ENCODE results near the gene MAP3K1.
"Not testable (repeated sequence)": the region's sequence is repeated elsewhere in the genome, so short reads cannot be mapped to it uniquely, and the experiment has no call there.

MAP3K1 gene

GRCh38 chr5:56815658-56816545 is 553 bp downstream of the MAP3K1 start:
- peak in 1 of 2 donors; percentile 23 for DNase-seq (ENCODE audit: low read depth in 2 of 2)

DNA sequence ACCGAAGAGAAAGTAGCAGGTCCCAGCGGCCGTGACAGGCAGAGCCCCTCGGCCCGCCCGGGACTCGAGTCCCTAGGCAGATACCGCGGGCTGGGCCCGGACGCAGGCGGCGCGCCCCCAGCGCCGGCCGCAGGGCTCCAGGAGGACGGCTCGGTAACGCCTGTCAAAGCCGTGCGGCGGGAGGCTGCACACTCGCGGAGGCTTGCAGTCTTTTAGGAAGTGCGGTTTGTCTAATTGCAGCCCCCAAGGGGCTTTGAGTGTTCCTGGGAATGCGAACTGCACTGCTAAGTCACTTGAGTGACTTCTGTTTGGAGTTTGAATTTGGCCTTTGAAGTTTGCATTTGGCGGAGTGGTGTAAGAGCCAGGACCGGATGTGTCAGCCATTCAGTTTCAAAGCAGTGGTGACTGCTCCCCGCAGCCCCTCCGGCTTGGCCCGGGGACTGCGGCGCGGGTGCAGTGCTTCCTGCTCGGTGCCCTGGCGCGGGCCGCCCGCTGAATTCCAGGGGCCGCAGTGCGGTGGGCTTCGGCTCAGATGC is 1.3 kb downstream of the MAP3K1 start:
- peak; percentile 25 to 30 for DNase-seq (ENCODE audit: low read depth in 2 of 2)

DNA sequence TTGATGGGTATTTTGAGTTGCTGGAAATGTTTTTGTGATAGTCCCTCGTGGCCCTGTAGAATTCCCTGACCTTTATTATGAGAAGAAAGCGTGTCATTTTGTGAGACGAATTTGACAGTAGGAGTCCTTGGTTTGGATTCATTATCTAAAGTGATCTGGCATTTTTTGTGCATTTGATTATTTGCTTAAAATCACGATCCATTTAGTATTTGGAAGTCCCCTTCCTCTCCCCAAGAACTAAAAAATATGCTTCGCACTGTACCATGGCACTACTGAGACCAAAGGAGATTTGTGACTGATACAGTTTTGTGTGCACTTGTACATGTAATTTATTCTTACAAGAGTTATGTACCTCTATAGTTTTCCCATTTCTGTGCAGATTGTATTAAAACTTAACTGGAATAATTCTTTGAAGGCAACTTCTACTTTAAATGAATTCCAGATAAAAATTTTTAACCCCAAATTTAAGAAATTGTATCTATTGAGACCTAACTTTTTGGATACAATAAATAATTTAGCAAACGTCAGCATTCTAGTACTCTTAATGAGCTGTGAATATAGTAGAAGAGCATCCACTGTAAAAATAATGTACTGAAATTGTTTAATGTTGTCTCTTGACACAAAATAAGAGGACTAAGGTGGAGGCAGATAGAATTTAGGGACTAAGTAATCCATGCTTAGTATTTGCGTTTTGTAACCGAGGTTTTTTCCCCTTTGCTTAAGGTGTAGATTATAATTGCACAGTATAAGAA is 2.1 kb downstream of the MAP3K1 start:
- DNase-seq (ENCODE audit: low read depth in 2 of 2): no peak

DNA sequence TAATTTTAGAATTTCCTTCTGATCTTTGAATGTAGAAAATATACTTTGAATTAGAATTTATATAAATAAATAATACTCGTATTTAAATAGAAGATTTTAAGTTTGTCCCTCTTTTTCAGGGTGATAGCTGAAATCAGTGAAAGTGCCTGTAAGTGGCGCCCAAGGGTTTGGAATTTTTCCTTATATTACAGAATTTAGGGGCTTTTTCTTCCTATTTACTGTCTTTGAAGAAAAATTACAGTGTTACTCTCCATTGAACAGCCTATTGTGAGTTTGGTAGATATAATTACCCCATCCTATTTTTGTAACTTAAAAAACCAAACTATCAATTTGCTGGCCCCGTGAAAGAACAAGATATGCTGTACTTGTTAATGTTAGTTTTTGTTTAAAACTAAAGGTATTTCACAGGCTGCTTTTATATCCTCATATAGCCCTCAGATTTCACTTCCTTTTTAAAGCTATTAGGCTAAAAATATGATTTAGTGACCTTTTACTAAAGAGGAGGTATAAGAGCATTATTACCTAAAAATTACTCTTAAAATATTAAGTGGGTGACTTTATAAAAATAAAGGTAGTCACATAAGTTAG is 3.2 kb downstream of the MAP3K1 start:
- no peak for DNase-seq (ENCODE audit: low read depth in 2 of 2)

DNA sequence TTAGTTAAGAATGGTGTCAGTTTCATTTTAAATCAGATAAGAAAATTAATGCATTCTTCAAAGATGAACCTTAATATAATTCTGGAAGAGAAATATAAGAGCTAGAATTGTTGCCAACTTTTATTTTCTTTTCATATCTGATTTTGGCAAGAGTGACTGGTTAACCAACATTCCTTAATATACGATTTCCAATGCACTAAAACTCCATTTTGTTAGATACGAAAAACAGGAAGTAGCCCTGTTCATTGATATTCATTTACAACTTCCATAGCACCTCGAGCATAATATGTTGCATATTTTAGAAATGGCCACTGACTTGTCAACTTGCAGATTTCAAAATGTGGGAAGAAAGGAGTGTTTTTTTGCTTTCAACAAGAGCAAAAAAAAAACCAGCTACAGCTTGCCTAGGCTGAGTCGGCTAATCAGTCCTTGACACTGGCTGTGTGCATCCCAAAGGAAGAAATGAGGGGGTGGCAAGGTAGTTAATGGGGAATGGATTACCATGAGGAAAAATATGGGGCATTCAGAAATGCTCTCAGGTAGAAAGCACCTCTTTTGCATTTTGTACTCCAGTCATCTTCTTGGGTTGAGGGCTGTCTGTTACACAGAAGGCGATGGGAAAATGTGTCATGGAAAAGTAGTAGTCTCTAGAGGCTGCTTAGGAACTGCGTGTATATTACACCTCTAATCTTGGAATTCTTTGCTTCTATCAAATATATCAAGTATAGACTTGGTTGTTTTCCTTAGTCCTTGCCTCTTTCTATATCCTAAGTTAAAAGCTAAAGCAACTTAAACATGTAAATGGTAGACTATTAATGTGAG is 3.9 kb downstream of the MAP3K1 start:
- DNase-seq (ENCODE audit: low read depth in 2 of 2): no peak

DNA sequence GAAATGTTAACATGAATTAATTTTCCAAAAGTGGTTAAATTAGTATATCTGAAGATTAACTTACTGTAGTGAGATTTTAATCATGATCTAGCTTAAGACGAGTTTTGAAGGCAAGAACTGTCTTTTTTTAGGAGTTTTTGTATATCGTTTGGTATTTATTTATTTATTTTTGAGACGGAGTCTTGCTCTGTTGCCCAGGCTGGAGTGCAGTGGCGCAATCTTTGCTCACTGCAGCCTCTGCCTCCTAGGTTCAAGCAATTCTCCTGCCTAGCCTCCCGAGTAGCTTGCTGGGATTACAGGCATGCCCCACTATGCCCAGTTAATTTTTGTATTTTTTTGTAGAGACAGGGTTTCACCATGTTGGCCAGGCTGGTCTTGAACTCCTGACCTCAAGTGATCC is 6.5 kb downstream of the MAP3K1 start:
- DNase-seq (ENCODE audit: low read depth in 2 of 2): not testable (repeated sequence)

DNA sequence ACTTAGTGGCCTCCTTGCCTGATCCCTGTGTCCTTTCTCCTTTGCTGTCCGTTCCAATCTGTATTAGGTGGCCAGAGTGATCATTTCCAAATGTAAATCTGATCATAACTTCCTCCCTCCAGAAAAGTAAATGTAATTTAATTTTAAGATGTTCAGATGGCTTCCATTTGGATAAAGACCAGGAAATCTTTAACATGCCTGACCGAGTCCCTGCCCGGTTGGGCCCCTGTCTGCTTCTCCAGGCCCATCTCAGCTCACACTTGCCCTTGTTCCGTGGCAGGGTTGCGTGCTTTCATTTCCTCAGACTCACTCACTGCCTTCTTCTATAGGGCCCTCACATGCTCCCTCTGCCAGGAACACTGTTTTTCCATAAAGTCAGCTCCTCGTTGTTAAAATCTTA is 7.6 kb downstream of the MAP3K1 start:
- no peak for DNase-seq (ENCODE audit: low read depth in 2 of 2)

DNA sequence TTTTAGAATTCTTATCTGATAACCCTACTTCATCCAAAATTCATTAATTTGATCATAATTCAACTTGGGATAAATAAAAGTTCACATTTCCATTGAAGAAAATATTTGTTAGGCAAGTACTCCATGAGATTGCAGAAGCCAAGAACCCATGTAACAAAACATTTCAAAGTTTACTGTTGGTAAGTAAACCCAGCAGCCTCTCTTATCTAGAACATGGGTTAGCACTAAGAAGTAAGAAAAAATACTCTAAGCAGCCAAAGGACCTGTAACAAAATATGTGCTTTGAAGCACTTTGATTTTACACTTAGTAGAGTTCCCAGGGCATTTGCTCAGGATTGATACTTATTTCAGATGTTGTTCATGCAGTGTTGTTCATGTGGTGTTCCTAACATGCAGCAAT is 8.7 kb downstream of the MAP3K1 start:
- no peak for DNase-seq (ENCODE audit: low read depth in 2 of 2)

- DNase-seq (ENCODE audit: low read depth in 2 of 2): no peak
These were observed 10.0 kb downstream of the MAP3K1 start for GRCh38 chr5:56825222-56825824.

DNA sequence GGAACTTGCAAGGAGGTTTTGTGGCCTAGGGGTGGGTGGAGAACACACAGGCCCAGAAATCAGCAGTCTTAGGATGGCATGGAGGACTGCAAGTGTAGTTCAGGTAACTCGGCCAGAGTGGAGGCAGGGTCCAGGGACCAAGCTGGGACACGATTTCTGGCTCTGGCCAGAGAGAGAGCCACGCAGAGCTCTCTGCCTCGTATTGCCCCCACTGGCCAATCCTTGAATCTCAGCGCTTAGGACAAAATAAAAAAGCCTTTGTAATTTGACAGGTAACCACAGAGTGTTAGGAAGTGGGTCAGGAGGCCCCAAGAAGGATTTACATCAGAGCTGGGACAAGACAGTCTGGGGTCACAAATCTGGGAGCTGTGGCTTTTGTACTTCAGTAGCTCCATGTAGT is 11.7 kb downstream of the MAP3K1 start:
- DNase-seq (ENCODE audit: low read depth in 2 of 2): no peak

DNA sequence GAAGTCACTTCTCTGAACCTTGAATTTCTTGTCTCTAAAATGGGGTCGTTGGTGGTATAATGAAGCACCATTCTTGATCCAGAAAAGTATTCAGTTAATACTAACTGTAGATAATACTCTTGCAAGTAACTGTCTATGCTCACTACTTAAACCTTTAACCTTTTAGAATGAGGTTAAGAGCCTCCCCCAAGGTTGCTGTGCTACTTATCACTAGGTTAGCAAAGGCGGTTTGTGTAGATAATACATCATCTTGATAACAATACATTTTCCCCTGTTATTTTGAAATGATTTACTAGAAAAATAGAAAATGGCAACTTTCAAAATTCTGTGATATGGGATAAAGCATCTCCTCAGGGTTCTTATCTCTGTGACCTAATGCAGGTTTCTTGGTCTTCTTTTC is 12.6 kb downstream of the MAP3K1 start:
- no peak for DNase-seq (ENCODE audit: low read depth in 2 of 2)

GRCh38 chr5:56829137-56829908 is 14.0 kb downstream of the MAP3K1 start:
- peak; percentile 39 to 49 for DNase-seq (ENCODE audit: low read depth in 2 of 2)

GRCh38 chr5:56831773-56832172 is 16.4 kb downstream of the MAP3K1 start:
- no peak for DNase-seq (ENCODE audit: low read depth in 2 of 2)

DNA sequence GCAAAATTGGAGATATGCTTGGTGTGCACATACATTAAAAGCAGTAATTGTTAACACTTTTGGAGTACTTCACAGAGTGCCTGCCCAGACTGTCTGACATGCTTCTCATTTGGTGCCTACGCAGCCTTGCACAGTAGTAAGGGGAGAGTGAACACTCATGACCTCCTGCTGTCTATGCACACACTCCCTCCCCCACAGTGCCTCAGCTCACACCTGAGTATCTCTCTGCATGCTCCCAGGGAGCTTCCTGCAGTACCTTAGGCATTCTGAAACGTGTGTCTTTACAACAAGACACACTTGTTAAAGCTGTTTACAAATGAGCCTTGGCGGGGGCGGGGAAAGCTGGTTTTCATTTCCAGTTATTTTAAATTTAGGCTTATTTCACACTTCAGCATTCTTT is 18.0 kb downstream of the MAP3K1 start:
- no peak for DNase-seq (ENCODE audit: low read depth in 2 of 2)

GRCh38 chr5:56837381-56837780 is 22.0 kb downstream of the MAP3K1 start:
- DNase-seq (ENCODE audit: low read depth in 2 of 2): no peak

GRCh38 chr5:56837956-56838355 is 22.6 kb downstream of the MAP3K1 start:
- no peak for DNase-seq (ENCODE audit: low read depth in 2 of 2)

- no peak for DNase-seq (ENCODE audit: low read depth in 2 of 2)
These were observed 23.2 kb downstream of the MAP3K1 start for GRCh38 chr5:56838409-56839039.

GRCh38 chr5:56839062-56839461 is 23.7 kb downstream of the MAP3K1 start:
- no peak for DNase-seq (ENCODE audit: low read depth in 2 of 2)

- DNase-seq (ENCODE audit: low read depth in 2 of 2): no peak
These were observed 25.2 kb downstream of the MAP3K1 start for GRCh38 chr5:56840597-56840996.

DNA sequence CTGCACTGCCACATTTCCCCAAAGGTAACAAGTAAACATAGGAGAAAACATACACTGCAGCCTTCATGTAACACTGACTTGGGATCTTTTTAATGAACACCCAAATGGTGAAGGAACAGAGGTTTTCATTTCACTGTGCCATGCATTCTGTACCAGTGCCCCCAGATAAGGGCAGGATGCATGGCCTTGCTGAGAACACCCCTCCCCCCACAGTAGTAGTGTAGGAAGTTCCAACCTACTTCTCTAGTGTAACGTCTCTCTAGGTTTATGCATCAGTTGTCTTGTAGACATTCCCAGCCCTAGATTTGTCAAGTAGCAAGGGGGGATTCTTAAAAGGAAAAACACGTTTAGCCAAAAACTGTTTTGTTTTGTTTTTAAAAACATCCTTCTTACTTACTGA is 29.9 kb downstream of the MAP3K1 start:
- DNase-seq (ENCODE audit: low read depth in 2 of 2): no peak
